ENCODE results near the gene IVNS1ABP. TPM values are rescaled to one million over a fixed set of nuclear protein-coding genes. Genes with fewer than 3 reads are reported as not detected.
"Not testable (repeated sequence)": the region's sequence is repeated elsewhere in the genome, so short reads cannot be mapped to it uniquely, and the experiment has no call there.

IVNS1ABP gene
- total RNA-seq, 1 donor from 2014 or later: 201 TPM

- no peaks in the 10 kb centered on the region for H3K4me1 Mint-ChIP-seq (ENCODE audit: low read depth)
- H3K9me3 Mint-ChIP-seq (ENCODE audit: low read depth): no peaks in the 10 kb centered on the region
- H3K4me3 Mint-ChIP-seq (ENCODE audit: low read depth): no peak overlapping the region
- H3K27ac Mint-ChIP-seq: no peak overlapping the region
- H3K27me3 Mint-ChIP-seq: no peaks in the 10 kb centered on the region
- no peak for DNase-seq (ENCODE audit: low spot score, unreplicated experiment)
- H3K36me3 Mint-ChIP-seq (ENCODE audit: insufficient read depth): no peaks in the 10 kb centered on the region
- TF ChIP-seq CTCF (IDR thresholded peaks at IDR 0.05; ENCODE audit: unreplicated experiment): no peak
Measured at GRCh38 chr1:185334182-185334581, 17.1 kb upstream of the IVNS1ABP start.

- Mint-ChIP-seq H3K4me1 (ENCODE audit: low read depth) (no peaks in the 10 kb centered on the region), H3K27me3 (no peaks in the 10 kb centered on the region), H3K9me3 (ENCODE audit: low read depth) (peaks cover 14% of the 10 kb centered on the region), H3K27ac (no peak overlapping the region), H3K36me3 (ENCODE audit: insufficient read depth) (peaks cover 3% of the 10 kb centered on the region), H3K4me3 (ENCODE audit: low read depth) (no peak overlapping the region)
- DNase-seq (ENCODE audit: low spot score, unreplicated experiment): no peak
- no peak for TF ChIP-seq CTCF (IDR thresholded peaks at IDR 0.05; ENCODE audit: unreplicated experiment)
Measured at GRCh38 chr1:185328255-185328654, 11.2 kb upstream of the IVNS1ABP start.

GRCh38 chr1:185325413-185325812 lies 8.4 kb upstream of the IVNS1ABP start:
- Mint-ChIP-seq H3K27ac (no peak overlapping the region), H3K9me3 (ENCODE audit: low read depth) (peaks cover 19% of the 10 kb centered on the region), H3K4me1 (ENCODE audit: low read depth) (no peaks in the 10 kb centered on the region), H3K4me3 (ENCODE audit: low read depth) (no peak overlapping the region), H3K27me3 (no peaks in the 10 kb centered on the region), H3K36me3 (ENCODE audit: insufficient read depth) (peaks cover 12% of the 10 kb centered on the region)
- TF ChIP-seq CTCF (IDR thresholded peaks at IDR 0.05; ENCODE audit: unreplicated experiment): no peak
- DNase-seq (ENCODE audit: low spot score, unreplicated experiment): no peak

- H3K4me1 Mint-ChIP-seq (ENCODE audit: low read depth): no peaks in the 10 kb centered on the region
- no peak overlapping the region for H3K27ac Mint-ChIP-seq
- peaks cover 12% of the 10 kb centered on the region for H3K36me3 Mint-ChIP-seq (ENCODE audit: insufficient read depth)
Measured at GRCh38 chr1:185324118-185324517, 7.1 kb upstream of the IVNS1ABP start.

GRCh38 chr1:185322636-185323035 lies 5.6 kb upstream of the IVNS1ABP start:
- Mint-ChIP-seq H3K4me1 (ENCODE audit: low read depth) (peaks cover 10% of the 10 kb centered on the region), H3K27ac (no peak overlapping the region), H3K36me3 (ENCODE audit: insufficient read depth) (peaks cover 9% of the 10 kb centered on the region), H3K4me3 (ENCODE audit: low read depth) (no peak overlapping the region), H3K9me3 (ENCODE audit: low read depth) (peaks cover 14% of the 10 kb centered on the region), H3K27me3 (no peaks in the 10 kb centered on the region)
- TF ChIP-seq CTCF (IDR thresholded peaks at IDR 0.05; ENCODE audit: unreplicated experiment): no peak
- no peak for DNase-seq (ENCODE audit: low spot score, unreplicated experiment)

More at GRCh38 chr1:185324118-185324517, 7.1 kb upstream of the IVNS1ABP start:
- no peak for DNase-seq (ENCODE audit: low spot score, unreplicated experiment)
- TF ChIP-seq CTCF (IDR thresholded peaks at IDR 0.05; ENCODE audit: unreplicated experiment): no peak
- Mint-ChIP-seq H3K4me3 (ENCODE audit: low read depth) (no peak overlapping the region), H3K27me3 (no peaks in the 10 kb centered on the region), H3K9me3 (ENCODE audit: low read depth) (peaks cover 19% of the 10 kb centered on the region)

GRCh38 chr1:185321653-185322221 lies 4.7 kb upstream of the IVNS1ABP start:
- not testable (repeated sequence) for H3K36me3 Mint-ChIP-seq (ENCODE audit: insufficient read depth); DNase-seq (ENCODE audit: low spot score, unreplicated experiment)

GRCh38 chr1:185321104-185321503 lies 4.1 kb upstream of the IVNS1ABP start:
- not testable (repeated sequence) for H3K27me3 Mint-ChIP-seq; H3K36me3 Mint-ChIP-seq (ENCODE audit: insufficient read depth); H3K27ac Mint-ChIP-seq; H3K9me3 Mint-ChIP-seq (ENCODE audit: low read depth); H3K4me3 Mint-ChIP-seq (ENCODE audit: low read depth); DNase-seq (ENCODE audit: low spot score, unreplicated experiment)
- peaks cover 12% of the 10 kb centered on the region for H3K4me1 Mint-ChIP-seq (ENCODE audit: low read depth)

More at GRCh38 chr1:185321653-185322221, 4.7 kb upstream of the IVNS1ABP start:
- H3K4me3 Mint-ChIP-seq (ENCODE audit: low read depth); H3K27ac Mint-ChIP-seq; H3K27me3 Mint-ChIP-seq; H3K9me3 Mint-ChIP-seq (ENCODE audit: low read depth): not testable (repeated sequence)
- peaks cover 12% of the 10 kb centered on the region for H3K4me1 Mint-ChIP-seq (ENCODE audit: low read depth)
